Suppressor macrophage treated with lipopolysaccharide for 1 hour (primary cell): Measurements from ENCODE around the gene PTGES3.
"Not testable (repeated sequence)": the region's sequence is repeated elsewhere in the genome, so short reads cannot be mapped to it uniquely, and the experiment has no call there.

ENCODE experiments used
- DNase-seq, 3 donors: peaks; one replicate each; pipeline ENCODE4 v3.0.0-alpha.2; 2020 to 2022

The PTGES3 gene, protein sequence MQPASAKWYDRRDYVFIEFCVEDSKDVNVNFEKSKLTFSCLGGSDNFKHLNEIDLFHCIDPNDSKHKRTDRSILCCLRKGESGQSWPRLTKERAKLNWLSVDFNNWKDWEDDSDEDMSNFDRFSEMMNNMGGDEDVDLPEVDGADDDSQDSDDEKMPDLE

DNA sequence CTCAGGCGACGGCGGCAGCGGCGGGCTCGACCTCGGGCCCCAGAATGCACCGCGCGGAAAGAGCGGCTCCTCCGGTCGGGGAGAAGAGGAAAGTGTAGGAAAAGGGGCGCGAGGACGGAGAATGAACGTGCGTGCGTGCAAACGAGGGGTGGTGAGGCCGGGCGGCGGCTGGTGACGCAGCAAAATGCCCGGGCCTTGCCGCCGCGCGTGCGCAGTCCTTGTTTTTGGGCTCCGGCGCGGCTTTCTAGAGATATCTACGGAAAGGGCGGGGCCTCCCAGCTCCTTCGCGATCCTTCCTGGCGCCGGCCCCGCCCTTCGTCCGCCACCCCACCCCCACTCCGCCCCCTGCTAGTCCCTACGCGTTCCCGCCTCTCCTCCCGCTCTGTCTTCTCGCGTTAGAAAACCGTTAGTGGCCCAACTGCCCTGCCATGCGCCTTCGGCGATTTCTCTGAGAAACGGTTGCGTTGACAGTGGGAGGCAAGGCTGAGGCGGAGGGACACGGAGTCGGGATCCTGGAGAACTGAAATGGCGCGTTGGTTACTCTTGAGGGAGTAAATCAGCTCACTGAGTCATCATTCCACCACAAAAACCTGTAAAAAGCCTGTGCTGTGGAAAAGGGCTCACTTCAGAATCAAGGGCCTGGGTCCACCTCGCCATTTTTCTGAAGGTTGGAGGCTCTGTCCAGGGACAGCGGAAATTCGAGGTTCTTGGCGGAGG lies at the start of gene PTGES3:
PTGES3 (minus strand) TSS at position 156 of the 717 bp plus-strand sequence. CDS start 285 bp downstream, outside the sequence.
- DNase-seq: peak; percentile 98 to 99 (median 99)

DNA sequence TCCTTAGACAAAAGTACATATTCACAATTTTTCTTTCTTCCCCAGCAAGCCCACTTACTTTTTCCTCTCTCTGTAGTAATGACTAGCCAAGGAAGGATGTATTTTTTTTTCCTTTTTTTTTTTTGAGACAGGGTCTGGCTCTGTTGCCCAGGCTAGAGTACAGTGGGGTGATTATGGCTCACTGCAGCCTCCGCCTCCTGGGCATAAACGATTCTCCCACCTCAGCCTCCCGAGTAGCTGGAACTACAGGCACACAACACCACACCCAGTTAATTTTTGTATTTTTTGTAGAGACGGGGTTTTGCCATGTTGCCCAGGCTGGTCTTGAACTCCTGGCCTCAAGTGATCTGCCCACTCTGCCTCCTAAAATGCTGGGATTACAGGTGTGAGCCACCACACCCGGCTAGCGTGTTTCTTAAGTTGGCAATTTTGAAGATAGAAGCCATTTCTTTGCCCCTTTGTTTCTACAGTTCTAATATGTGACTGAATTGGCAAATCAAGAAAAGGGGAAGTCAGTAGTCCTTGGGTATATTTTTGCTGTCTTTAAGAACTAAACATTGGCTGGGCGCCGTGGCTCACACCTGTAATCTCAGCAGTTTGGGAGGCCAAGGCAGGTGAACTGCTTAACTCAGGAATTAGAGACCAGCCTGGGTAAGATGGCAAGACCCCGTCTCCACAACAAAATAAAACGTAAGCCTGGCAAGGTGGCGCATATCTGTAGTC lies 40.2 kb upstream of the PTGES3 start:
- DNase-seq: no peak

DNA sequence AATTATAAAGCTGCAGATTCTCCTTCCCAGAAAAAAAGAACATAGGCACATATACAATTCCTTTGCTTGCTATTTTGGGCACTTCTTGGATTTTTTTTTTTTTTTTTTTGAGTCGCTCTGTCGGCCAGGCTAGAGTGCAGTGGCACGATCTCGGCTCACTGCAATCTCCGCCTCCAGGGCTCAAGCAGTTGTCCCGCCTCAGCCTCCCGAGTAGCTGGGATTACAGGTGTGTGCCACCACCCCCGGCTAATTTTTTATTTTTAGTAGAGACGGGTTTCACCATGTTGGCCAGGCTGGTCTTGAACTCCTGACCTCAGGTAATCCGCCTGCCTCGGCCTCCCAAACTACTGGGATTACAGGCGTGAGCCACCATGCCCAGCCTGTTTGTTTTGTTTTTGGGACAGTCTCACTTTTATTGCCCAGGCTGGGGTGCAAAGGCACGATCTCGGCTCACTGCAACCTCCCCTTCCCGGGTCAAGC lies 38.2 kb upstream of the PTGES3 start:
- not testable (repeated sequence) for DNase-seq

DNA sequence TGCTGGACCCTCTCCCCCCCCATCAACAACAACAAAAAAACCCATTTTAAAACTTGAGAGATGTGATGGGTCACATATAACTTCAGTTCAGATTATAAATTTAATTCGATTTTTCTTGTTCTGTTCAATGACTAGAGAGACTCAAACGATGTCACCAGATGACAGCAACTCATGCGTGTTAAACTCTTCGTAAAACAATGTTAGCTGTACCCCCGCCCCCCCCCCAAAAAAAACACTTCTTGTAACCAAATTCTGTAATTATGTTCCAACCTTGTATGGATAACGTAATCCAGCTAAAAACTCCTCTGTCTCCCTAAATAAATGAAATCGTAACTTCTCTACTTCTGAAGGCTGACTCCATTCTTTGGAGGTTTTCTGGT lies 37.6 kb upstream of the PTGES3 start:
- DNase-seq: no peak

DNA sequence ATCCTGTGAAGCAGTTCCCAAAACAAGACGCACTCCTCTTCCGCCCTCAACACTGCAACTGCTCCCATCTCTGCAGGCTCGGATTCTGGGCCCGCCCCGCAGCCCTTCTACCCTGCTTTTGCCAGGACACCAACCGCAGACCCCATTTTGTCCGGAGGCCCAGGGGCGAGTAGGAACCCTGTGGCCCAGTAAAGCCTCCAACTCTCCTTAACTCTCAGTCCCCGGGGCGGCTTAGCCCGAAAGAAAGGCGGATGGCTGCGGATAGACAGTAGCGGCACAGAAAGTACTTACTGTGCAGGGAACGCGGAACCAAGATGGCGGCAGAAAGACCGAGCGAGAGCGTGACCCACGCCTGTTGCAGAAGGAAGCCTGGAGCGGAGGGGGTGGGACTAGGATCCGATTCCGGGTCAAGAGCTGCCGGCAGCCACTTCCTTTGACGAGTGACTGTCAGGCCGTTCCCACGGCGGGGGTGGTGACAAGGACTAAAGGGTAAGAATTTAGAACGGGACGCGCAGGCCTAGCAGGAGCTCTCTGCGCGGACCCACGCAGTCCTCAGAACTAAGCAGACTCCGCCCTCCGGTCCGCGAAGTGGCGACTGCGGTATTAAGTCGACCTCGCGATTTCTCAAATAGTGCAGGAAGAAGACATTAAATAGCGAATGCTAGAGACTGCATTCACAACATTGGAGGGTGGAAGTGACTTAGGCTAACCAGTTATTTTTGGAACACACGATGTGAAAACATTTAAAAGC lies 37.1 kb upstream of the PTGES3 start, which contains the start of gene NACA:
NACA (minus strand) TSS at position 328 of the 751 bp plus-strand sequence. CDS start 778 bp downstream, outside the sequence.
- DNase-seq: peak; percentile 99 to 100 (median 99)

DNA sequence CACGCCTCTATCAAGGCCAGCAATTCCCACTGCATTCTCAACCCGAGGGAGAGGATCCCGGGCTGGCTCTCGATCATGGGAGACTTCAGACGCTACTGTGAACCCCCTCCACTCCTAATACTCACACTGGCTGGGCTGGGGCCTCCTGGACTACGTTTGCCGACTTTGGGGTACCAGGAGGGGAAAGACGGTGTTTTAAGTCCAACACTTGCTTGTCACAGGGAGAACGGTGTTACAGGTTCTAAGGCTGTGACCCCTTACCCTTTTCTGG lies 36.6 kb upstream of the PTGES3 start:
- no peak for DNase-seq

DNA sequence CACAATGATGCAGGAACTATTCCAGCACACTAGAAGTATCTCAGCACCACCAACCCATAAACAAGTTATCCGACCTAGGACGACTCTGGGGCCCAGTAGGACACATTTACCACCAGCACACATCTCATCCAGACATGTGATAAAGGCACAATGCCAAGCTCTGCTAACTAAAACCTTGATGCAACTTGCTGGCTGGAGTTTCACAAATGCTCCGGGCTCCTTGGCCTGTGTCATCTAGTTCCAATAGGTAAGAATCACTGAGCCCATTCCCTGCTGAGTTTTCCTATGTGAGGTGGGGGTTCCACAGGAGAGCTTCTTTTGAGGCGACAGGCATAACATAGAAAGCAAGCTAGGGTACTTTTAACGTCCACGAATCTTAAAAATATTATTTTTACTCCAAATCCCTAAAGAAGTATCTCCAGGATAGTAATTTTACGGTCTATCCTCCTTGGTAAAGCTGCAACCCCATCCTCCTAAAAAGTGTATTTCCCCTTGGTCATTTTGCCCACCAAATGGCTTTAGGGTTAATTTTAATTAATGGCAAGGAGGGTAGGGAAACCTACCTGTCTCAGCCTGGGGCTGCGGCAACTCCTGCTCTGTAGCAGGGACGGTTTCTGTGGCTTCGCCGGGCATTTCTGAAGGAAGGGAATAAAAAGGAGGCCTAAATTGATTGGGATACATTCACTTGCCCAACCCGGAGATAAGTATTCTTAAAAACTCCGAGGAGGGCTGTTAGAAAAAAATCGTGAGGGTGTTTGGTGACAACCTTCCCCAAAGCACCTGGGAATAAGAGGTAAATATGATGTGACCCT lies 36.0 kb upstream of the PTGES3 start:
- DNase-seq: peak; percentile 30 to 50 (median 50)

DNA sequence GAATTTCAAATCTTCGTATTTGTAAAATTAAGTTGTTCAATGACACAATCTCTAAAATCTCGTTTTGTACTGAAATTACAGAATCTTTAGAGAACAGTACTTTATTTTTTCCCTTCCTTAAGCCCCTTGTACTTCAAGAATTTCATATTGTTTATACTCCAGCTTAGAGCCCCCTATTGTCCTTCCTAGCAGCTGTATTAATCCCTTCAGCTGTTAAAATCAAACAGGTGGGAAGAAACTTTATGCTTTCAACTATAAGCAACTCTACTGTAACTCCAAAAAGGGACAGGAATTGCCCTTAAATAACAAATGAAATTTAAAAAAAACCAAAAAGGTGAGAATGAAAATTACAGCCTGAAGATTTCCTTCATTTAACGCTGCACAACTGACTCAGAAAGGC lies 35.3 kb upstream of the PTGES3 start:
- DNase-seq: no peak

DNA sequence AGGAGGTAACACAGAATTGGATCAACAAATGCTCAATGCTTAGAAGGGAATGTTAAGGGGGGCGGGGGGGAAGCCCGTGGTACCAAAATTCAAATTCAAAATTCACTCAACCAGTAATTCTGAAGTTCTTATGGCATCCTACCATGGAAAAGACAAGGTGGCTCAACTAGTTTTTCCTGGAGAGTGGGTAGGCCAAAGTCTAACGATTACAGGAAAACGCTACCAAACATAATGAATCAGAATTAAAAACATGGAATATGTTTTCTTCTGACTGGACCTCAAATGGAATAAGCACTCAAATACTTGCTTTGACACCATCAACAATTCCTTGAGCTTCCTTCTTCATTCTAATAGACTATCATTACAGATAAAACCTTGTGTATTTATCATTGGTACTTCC lies 34.7 kb upstream of the PTGES3 start:
- DNase-seq: no peak

DNA sequence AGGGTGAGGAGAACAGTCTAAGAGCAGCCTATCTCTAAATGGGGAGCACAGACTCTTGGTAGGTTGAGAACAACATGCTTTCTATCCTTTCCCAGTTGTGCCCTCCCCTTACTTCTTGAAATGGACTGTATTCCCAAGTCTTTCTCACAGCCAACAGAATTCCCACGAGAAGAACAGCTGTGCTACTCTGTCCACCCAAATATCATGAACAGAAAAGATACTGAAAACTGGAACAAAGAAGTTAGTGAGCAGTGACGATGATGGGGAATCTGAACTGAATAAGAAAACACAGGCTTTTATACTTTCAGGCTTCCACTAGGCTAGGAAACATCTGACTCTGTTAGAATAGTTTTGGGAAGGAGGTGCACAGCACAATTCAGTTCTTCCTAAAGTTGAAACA lies 33.6 kb upstream of the PTGES3 start:
- DNase-seq: no peak

DNA sequence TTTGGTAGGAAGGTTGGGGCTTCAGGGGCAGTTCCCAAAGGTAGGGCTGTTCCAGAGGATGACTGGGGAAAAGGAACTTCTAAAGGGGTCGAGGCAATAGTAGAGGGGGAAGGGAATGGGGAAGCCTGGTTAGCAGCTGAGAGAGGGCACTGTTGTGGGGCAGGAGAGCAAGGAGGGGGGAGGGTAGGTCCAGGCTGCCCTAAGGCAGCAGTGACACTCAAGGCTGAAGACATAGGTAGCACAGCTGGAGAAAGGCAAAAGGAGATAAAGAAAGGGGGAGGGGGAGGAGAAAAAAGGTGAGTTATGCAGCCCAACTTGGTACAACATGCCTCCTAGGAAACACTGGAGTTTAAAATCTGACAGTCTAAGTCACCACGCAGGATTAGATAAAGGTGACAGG lies 33.1 kb upstream of the PTGES3 start:
- DNase-seq: no peak

DNA sequence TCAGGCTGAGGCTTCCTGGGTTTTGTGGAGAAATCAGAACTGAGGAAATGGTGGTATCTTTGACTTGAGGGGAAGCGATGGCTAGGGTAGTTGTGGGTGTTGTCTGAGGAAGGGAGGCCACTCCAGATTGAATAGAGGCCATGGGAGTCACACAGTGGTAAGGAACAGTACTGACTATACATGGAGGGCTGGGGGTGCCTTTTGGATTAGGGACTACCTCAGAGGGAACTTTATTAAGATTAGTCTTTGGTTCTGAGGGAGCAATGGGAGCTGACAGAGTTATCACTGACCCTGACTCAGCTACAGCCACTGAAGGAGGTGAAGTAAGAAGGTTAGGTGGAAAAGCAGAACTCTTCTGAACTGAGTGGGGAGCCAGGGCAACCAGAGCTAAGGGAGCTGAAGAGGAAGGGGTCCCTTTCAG lies 32.7 kb upstream of the PTGES3 start:
- peak; percentile 54 to 62 (median 58) for DNase-seq

DNA sequence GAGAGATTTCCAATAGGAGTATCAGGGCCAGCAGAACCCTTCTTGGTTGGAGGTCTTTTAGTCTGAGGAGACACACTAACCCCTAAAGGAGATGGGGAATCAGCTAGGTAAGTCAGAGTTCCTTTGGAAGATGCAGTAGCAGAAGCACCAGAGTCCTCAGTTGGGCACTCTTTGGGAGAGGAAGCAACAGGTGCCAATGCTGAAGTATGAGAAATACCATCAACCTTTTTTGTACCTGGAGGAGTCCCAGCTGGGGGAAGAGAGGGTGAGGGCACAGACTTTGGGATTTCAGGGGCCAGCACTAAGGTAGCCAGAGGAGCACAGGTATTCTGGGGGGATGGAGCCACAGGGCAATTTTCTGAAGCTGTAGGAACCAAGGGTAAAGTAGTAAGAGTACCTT lies 31.0 kb upstream of the PTGES3 start:
- no peak for DNase-seq

DNA sequence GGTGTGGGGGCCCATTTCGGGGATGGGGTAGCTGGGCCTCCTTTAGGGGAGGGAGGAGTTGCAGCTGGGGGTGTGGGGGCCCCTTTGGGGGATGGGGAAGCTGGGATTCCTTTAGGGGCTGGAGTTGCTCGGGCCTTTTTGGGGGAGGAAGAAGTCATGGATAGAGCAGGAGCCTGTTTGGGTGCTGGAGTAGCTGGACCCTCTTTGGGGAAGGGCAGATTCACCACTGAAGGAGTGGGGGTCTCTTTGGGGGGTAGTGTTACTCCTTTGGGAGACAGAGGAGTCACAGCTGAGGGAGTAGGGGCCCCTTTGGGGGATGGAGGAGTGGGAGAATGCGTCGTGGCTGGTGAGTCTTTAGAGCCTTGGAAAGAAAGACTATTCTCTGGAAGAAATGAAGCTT lies 30.6 kb upstream of the PTGES3 start:
- no peak for DNase-seq

DNA sequence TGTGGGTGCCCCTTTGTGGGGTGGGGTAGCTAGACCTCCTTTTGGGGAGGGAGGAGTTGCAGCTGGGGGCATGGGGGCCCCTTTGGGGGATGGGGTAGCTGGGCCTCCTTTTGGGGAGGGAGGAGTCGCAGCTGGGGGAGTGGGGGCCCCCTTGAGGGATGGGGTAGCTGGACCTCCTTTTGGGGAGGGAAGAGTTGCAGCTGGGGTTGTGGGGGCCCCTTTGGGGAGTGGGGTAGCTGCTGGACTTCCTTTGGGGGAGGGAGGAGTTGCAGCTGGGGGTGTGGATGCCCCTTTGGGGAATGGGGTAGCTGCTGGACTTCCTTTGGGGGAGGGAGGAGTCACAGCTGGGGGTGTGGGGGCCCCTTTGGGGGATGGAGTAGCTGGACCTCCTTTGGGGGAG lies 30.1 kb upstream of the PTGES3 start:
- no peak for DNase-seq

DNA sequence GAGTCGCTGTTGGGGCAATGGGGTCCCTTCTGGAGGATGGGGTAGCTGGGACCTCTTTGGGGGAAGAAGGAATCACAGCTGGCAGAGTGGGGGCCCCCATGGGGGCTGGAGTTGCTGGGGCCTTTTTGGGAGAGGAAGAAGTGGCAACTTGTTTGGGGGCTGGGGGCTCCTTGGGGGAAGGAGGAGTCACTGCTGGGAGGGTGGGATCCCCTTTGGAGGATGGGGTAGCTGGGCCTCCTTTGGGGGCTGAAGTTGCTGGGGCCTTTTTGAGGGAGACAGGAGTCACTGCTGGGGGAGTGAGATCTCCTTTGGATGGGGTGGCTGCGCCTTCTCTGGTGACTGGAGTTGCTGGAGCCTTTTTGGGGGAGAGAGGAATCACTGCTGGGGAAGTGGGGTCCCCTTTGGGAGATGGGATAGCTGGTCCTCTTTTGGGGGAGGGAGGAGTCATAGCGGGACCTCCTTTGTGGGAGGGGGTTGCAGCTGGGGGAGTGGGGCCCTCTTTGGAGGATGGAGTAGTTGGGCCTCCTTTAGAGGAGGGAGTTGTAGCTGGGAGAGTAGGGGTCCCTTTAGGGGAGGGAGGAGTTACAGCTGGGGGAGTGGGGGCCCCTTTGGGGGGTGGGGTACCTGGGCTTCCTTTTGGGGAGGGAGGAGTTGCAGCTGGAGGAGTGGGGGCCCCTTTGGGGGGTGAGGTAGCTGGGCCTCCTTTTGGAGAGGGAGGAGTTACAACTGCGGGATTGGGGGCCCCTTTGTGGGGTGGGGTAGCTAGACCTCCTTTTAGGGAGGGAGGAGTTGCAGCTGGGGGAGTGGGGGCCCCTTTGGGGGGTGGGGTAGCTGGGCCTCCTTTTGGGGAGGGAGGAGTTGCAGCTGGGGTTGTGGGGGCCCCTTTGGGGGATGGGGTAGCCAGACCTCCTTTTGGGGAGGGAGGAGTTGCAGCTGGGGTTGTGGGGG lies 29.1 kb upstream of the PTGES3 start:
- no peak for DNase-seq

DNA sequence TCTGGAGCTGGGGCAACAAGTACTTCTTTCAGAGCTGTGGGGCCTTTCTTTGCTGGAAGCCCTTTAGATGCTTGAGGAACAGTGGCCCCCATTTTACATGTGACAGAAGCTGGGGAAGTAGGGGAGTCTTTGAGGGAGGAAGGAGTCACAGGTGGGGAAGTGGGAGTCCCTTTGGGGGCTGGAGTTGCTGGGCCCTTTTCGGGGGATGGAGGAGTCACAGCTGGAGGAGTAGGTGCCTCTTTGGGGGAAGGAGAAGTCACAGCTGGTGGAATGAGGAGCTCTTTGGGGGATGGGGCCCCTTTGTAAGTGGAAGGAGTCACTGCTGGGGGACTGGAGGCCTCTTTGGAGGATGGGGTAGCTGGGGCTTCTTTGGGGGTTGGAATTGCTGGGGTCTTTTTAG lies 28.4 kb upstream of the PTGES3 start:
- no peak for DNase-seq

DNA sequence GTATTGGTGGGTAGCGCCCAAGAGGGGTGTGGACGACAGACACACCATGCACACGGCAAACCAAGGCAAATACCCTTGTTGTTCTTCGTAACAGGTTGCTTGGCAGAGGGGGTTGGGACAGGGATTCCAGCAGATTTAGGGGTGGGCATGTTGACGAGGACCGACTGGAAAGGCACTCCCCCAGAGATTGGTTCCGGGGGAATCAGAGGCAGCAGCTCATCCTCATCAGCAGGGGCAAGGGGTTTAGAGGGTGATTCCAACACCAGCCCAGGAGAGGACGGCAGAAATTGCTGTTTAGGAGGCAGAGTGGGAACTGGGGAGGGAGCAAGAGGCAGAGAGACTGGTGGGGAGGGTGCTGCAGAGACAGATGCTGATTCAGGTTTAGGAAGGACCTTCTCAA lies 27.7 kb upstream of the PTGES3 start:
- DNase-seq: no peak

DNA sequence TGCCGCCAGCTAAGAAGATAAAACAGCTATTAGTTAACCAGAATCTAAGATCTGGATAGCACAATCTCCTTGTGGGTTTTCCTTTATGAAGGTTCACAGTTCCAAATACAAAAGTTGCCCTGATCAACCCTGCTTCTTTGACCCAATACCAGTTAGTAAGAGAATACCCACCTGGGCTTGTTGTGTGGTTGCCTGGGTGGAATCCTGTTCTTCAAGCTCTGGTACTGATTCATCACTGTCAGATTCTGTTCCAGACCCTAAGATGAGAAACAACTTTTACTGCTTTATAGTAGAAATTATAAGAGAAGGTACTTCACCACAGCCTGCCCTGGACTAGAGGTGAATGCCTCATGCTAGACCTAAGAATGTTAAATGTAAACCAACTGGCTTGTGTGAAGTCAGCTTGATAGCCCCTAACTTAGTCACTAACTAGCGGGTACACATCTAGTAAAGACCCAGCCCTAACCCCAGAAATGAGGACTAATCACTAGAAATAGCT lies 26.4 kb upstream of the PTGES3 start:
- no peak for DNase-seq

DNA sequence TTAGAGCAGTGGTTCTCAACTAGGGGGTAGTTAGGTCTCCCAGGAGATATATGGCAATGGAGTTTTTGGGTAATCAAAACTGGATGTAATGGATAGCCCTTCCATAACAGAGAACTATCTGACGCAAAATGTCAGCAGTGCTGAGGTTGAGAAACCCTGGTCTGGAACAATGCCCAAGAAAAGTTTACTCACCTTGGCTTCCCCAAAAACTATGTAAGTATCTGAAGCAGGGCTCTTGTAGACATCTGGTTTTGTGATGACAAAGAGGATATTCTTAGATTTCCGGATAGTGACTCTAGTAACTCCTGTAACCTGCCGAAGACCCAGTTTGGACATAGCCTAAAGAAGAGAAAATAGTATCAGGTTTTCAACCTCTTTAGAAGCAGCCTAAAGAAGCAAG lies 25.3 kb upstream of the PTGES3 start:
- DNase-seq: no peak

DNA sequence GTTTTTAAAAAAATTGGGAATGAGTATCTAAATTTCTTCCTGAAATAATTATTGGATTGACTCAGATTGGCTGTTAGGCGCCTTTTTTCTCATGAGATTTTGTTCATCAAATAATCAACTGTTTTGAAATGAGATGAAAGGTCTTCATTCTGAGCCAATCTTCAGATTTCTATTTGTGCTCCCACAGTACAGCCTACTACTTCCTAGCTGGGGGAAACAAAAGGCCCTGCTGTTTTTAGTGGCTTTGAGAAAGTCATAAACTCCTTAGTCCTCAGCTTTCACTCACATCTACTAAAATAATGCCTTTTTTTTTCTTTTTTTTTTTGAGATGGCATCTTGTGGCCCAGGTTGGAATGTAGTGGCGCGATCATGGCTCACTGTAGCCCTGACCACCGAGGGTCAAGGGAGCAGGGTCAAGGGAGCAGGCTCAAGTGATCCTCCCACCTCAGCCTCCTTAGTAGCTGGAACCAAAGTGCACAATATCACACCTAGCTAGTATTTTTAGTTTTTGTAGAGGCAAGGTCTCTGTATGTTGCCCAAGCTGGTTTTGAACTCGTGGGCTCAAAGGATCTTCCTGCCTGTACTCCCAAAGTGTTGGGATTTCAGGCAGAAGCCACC lies 21.8 kb upstream of the PTGES3 start:
- DNase-seq: no peak
